NOMO-1 treated with dmso at 0.1 percent for 144 hours (cell line): ENCODE data around the gene ACR.

Source experiments
- DNase-seq: peaks from one replicate; lab custom pipeline; 2025; ENCODE audit not compliant: unreplicated experiment; lab: John Stamatoyannopoulos, UW

The ACR gene

DNA sequence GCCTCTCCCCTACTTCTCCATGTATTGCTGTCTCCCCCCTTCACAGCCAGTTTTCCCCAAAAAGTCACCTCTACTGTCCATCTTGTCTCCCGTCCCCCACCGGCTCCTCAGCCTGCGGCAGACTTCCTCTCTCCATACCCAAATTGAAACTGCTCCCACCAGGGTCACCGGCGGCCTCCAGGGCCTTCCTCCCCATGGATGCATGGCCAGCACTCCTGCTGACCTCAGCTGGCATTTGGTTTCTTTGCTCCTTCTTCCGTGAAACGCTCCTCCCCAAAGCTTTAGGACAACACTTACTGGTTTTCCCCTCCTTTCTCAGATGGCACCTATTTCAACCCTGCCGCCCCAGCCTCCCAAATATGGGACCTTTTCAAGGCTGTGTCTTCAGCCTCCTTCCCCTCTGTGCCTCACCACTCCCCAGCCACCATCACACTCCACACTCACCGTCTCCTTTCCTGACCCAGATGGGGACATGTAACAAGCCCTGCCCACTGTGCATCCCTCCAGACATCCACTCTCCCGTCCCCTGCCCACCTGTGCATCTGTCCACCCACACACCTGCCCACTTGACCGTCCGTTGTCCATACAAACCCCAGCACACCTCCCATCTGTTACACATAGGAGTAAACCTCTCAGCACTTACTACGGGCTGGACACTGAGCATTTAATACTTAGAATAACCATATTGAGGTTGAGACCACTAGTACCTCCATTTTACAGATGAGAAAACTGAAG lies 21.5 kb upstream of the ACR start:
- no peak for DNase-seq

DNA sequence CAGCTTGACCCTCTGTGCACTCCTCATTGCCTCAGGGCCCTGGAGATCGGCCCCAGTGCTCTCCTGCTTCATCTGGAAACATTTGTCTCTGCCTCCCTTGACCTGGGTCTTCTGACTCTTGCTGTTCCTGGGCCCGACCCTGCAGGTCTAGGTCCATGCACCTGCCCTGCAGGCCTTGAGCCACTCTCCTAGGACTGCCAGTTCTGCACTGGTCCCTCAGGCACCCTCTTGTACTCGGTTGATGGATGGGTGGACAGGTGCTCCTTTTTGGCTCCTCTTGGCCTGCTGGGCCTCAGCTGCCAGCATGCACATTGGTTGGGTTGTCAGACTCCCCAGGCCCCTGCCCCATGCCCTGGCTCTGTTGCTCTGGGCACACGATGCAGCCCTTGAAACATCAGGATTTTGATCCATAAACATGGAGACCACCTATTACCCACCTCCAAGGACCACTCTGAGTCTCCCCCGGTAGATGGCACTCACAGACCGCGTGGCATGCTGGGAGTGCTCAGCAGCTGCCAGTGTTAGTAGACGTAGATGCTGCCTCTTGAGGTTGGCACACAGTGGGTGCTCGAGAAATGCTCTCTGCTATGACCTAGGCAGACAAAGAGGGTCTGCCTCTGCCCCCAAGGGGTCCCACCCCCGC lies 20.2 kb upstream of the ACR start:
- DNase-seq: no peak

DNA sequence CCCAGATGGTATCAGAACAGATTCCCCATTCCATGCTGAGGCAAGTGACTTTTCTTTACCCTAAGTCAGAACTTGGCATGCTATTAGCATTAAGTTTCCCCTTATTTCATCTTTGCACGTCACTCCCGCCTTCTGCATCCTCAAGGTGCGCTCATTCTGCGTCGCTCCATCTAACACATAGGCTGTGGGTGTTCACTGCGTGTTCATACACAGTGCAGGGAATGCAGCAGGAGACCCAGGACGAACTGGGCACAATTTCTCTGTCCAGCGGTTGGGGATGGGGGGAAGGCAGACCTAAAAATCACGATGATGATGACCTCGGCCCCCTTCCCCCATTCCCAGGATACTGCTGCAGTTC lies 19.7 kb upstream of the ACR start:
- no peak for DNase-seq

DNA sequence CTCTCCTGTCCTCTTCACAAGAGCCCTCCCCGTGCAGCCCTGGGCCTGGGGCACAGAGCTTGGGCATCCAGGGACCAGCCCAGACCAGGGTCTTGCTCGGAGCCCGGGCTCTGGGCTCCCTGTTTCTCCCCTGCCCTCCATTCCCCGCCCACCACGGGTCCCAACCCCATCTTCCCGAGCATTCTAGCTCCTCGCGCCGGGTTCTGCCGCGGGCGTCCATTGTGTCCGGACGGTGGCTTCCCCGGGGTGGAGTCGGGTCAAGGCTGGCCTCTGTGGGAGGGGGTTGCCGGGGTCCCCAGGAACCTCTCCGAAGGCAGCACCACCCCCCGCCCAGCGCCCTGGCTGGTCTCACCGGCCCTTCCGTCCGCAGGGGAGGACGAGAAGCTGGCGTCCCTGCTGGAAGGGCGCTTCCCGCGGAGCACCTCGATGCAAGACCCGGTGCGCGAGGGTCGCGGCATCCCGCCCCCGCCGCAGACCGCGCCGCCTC lies 18.1 kb upstream of the ACR start:
- DNase-seq: no peak

DNA sequence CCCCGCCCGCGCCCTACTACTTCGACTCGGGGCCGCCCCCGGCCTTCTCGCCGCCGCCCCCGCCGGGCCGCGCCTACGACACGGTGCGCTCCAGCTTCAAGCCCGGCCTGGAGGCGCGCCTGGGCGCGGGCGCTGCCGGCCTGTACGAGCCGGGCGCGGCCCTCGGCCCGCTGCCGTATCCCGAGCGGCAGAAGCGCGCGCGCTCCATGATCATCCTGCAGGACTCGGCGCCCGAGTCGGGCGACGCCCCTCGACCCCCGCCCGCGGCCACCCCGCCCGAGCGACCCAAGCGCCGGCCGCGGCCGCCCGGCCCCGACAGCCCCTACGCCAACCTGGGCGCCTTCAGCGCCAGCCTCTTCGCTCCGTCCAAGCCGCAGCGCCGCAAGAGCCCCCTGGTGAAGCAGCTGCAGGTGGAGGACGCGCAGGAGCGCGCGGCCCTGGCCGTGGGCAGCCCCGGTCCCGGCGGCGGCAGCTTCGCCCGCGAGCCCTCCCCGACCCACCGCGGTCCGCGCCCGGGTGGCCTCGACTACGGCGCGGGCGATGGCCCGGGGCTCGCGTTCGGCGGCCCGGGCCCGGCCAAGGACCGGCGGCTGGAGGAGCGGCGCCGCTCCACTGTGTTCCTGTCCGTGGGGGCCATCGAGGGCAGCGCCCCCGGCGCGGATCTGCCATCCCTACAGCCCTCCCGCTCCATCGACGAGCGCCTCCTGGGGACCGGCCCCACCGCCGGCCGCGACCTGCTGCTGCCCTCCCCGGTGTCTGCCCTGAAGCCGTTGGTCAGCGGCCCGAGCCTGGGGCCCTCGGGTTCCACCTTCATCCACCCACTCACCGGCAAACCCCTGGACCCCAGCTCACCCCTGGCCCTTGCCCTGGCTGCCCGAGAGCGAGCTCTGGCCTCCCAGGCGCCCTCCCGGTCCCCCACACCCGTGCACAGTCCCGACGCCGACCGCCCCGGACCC lies 17.4 kb upstream of the ACR start:
- no peak for DNase-seq

DNA sequence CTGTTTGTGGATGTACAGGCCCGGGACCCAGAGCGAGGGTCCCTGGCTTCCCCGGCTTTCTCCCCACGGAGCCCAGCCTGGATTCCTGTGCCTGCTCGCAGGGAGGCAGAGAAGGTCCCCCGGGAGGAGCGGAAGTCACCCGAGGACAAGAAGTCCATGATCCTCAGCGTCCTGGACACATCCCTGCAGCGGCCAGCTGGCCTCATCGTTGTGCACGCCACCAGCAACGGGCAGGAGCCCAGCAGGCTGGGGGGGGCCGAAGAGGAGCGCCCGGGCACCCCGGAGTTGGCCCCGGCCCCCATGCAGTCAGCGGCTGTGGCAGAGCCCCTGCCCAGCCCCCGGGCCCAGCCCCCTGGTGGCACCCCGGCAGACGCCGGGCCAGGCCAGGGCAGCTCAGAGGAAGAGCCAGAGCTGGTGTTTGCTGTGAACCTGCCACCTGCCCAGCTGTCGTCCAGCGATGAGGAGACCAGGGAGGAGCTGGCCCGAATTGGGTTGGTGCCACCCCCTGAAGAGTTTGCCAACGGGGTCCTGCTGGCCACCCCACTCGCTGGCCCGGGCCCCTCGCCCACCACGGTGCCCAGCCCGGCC lies 16.7 kb upstream of the ACR start:
- DNase-seq: no peak

DNA sequence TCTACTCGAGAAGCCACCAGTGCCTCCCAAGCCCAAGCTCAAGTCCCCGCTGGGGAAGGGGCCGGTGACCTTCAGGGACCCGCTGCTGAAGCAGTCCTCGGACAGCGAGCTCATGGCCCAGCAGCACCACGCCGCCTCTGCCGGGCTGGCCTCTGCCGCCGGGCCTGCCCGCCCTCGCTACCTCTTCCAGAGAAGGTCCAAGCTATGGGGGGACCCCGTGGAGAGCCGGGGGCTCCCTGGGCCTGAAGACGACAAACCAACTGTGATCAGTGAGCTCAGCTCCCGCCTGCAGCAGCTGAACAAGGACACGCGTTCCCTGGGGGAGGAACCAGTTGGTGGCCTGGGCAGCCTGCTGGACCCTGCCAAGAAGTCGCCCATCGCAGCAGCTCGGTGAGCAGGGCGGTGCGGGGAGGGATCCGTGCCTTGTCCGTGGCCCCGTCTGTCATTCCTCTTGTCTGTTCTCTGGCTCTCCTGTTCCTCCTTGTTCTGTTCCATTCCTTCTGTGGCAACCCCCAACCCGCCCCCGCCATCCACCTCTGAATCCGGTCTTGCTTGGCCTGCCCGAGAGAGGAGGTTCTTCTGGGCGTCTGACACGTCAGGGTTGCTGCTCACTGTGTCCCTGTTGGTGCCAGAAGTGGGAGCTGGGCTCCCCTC lies 15.8 kb upstream of the ACR start:
- no peak for DNase-seq

DNA sequence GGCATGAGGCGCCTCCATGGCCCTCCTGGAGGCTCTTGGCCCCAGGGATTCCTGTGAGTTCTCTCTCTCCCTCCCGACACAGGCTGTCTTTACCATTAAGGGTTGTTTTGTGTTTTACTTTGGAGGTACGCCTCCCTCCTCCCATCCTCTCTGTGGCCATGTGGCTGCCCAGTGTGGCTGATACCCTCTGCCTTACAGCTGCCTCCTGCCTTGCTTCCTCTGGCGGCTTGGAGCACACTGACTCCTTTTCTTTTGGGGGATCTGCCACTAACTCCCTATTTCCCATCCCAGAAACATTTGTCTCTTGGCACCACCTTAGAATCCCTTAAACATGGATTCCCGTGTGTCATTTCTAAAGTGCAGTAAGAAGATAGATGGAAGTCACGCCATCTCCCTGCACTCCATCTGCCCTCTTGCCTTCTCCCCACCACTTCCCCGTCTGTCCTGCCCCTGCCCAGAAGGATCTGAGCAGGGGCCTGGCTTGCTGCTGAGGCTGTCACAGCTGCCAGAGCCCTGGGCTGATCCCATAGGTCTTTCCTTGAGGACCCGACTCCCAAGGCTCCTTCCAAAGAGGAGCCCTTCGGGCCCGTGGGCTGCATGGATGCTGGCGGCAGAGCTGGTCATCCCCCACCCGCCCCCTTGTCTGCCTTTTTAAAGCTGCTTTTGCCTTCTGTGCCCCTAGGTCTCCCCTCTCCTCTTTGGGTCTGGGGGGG lies 15.1 kb upstream of the ACR start:
- no peak for DNase-seq

DNA sequence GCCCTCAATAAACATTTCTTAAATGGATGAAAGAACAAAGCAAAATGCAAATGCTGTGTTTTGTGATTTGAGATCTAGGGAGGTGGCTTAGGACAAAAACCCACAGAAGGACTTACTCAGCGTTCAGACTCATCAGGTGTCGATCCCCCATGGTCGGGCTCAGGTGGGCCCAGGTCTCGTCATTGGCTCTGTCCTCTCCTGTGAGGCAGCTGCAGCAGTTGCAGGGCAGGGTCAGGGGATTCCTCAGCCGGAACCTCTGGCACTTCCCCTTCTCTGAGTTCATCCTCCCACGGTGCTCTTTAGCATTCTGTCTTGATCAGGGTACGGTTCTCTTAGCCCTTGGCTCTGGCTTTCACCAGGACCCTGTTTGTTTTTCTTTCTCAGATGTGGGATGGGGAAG lies 14.0 kb upstream of the ACR start:
- DNase-seq: no peak

DNA sequence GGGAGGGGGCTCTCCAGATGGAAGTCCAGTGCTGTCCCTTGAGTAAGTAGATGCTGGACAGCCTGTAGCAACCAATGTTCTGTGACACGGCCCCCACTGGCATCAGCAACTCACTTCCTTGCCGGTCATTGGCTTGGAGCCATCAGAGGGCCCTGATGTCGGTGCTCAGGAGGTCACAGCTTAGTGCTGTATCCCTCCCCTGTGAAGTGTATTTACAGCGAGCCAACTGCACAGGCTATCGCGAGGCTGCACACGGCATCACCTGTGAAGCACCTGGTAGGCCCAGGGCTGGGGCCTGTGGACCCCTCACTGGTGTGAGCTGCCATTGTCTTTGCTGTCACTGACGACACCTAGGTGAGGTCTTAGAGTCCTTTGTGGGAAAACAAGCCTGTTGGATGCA lies 13.4 kb upstream of the ACR start:
- no peak for DNase-seq

DNA sequence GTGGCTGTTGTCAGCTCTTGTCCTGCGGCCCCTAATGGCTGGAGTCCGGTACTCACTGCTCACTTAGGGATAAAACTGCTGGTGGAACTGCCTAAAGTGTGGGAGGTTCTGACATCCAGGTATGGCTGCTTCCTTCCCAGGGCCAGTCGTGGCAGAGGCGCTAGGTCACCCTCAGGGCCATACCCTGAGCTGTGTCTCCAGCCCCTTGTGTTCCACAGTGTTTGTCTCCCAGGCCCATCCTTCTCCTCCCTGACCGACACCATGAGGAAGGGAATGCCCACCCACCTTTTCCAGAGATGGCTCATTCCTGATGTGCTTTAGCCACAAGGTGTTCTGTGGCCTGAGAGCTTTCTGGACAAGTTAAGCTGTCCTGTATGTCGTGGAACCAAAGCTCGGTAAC lies 12.4 kb upstream of the ACR start:
- no peak for DNase-seq

DNA sequence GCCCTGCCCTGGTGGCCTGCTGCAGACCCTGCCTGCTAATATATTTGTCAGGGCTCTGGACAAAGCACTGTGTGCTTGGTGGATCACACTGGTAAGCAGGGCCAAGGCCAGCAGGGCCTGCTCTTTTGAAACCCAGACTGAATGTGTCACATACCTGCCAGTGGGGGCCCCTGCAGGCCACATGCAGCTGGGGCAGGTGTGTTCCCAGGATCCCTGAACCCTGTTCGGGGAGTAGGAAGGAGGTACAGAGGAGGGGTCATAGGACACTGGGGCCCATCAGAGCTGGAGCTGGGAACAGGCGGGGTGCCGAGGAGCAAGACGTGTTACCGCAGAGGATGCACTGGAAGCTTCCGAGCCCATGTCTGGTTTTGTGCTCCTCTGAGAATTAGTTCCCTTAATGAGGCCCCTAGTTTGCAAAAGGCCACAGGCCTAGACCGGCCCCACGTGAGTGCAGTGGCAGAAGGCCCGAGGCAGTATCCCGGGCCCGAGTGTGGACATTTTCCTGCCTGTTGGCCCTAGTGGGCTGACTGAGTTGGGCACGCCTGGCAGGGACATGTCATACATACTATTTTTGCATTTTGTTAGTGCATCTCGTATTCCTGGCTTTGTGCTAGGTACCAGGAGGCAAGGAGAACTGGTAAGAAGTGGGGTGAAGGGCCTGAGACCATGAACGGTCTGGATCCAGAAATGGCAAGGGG lies 11.2 kb upstream of the ACR start:
- no peak for DNase-seq

DNA sequence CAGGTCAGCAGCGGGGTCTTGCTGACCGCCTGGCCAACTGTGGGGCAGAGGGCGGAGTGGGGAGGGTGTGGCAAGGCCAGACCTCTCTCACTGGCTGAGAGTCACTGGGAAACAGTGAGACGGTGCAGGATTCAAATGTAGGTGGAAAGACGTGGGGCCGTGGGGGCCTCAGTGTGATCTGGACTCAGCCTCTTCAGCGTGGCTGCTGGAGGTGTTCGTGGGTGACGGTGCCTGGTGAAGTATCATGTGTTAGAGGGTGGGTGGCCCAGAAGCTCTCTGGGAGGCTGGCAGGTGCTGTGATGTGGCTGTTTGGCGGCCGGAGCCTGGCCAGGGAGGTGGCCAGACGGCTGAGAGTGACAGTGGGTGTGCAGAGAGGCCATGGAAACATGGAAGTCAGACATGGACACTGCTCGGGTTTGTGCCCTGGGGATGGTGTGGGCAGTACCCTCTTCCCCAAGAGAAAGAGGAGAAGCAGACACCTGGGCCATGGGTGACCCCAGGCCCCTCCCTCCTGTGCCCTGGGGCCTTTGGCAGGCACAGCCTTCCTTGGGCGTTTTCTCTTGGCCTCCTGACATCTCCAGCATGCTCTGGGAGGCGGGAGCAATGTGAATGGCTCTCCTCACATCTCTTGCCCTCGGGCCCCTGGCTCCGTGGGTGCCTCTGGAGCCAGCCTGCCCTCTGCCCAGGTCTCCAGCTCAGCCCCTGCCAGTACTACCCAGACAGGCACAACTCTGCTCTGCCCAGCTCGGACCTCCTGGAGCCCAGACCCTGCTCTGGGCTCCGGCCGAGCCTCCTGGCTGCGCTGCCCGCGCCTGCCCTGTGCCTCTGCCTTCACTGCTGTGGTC lies 10.1 kb upstream of the ACR start:
- DNase-seq: no peak

DNA sequence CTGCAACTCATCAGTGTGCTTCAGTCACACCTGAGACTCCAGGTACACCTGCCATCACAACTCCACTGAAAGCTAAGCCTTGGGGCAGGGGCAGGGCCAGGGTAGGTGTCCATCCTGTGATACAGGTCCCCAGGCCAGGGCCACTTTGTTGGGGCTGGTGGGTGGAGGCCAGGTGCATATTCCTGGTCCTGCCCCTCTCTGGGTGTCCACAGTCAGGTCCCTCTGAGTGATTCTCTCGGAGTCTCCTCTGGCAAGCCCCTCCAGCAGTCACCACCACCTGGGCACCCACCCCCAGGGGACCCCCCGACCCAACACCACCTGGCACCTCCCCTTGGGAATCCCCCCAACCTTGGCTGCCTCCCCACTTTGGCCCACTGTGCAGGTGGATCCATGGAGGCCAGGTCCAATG lies 9.5 kb upstream of the ACR start:
- no peak for DNase-seq

DNA sequence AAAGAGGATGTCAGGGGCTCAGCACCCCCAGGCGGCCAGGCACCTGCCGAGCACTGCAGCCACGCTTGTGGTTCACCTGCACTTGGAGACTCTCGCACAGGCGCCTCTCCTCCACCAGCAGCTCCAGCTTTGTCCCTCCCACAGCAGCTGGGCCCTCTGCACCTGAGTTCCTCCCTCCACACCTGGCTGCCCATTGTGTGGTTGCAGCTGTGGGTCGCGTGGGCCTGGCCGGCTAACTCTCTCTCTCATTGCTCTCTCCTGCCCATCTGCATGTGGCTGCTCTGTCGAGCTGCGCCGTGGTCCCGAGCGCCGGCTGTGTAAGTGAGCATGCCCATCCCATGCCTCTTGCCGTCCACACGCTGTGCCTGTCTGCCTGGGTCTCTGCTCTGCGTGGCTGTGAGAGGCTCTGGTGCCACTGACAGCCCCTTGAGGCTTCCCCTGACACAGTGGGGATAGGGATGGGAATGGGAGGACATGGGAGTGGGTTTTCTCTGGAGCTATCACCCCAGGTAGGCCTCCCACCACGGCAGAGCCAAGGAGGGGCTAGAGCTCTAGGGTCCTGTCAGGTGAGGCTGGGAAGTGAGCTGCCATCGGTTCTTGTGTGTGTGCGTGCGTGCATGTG lies 8.5 kb upstream of the ACR start:
- no peak for DNase-seq

DNA sequence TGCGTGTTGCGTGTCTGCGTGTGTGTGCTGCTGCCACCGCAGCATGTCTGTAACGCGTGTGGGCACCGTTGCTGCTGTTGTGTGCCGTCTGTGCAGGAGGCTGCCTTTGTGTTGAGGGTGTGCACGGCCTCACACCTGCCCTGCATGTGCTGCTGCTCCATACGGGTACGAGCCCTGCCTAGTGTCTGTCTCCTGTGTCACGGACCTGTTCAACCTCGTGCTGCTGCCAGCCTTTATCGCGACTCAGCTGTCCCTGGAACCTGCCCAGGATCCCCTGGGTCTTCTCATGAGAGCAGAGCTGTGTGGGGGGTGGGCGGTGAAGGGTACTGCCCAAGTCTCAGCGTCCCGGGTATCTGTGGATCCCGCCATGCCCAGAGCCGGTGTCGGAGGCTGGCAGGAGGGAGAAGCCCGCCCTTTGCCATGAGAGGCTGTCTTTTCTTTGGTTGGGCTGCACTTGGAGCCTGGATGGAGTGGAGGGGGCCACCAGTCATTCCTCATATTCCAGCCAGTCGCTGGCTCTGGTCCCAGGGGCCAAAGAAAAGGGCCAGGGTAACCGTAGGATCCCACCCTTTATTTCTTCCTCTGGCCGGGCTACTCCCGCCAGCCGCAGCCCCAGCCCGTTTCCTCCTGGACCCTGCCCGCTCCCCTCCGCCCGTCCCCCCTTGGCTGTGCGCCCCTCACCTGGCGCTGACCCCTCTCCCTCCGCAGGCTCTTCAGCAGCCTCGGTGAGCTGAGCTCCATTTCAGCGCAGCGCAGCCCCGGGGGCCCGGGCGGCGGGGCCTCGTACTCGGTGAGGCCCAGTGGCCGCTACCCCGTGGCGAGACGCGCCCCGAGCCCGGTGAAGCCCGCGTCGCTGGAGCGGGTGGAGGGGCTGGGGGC lies 7.8 kb upstream of the ACR start:
- DNase-seq: no peak

DNA sequence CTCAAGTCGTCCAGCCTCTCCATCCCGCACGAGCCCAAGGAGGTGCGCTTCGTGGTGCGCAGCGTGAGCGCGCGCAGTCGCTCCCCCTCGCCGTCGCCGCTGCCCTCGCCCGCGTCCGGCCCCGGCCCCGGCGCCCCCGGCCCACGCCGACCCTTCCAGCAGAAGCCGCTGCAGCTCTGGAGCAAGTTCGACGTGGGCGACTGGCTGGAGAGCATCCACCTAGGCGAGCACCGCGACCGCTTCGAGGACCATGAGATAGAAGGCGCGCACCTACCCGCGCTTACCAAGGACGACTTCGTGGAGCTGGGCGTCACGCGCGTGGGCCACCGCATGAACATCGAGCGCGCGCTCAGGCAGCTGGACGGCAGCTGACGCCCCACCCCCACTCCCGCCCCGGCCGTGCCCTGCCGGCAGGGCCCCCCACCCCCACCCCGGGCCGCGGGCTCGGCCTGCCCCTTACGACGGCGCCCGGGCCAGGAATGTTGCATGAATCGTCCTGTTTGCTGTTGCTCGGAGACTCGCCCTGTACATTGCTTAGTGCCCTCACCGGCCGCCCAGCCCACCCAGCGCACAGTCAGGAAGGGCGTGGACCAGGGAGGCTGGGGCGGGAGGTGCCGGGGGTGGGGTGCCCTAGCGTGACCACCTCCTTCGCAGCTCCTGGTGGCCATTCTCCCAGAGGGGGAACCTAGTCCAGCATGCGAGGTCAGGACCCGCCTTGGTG lies 6.9 kb upstream of the ACR start:
- DNase-seq: no peak
